Left renal pelvis (tissue), 4 donors: ENCODE results near the gene SHROOM3. TPM values are rescaled to one million over a fixed set of nuclear protein-coding genes. Genes with fewer than 3 reads are reported as not detected.

Experiments used
- DNase-seq, 4 donors: peaks; one replicate each; pipeline ENCODE4 v3.0.0-alpha.2; 2013; ENCODE audit warnings: low read depth in 4 of 4, low spot score in 3 of 4
- polyA plus RNA-seq, 4 donors: library from polyadenylated mRNA; unstranded; fragments of 120-200 nt; gene quantifications; one replicate each; pipeline ENCODE4 v1.2.1, GENCODE V29; 2013; ENCODE audit not compliant: insufficient read length in 4 of 4

The SHROOM3 gene
- polyA plus RNA-seq, 4 donors = 24.2 to 37.8 (median 34.9) TPM

DNA sequence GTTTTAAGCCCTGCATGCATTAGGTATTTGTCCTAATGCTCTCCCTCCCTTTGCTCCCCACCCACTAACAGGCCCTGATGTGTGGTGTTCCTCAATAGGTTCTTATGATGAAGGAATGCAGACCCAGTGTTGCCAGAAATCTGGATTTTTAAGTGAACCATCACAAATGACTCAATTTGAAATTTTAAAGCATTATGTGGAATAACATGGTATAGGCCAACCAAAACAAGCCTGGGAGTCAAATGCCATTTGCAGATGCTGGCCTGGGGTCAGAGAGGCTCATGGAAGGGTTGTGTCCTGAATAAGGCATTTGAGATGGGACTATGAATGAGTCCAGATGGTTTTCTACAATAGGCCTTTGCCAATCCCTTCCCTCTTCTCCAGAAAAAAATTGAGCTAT is 179.6 kb downstream of the SHROOM3 start:
- no peak for DNase-seq

DNA sequence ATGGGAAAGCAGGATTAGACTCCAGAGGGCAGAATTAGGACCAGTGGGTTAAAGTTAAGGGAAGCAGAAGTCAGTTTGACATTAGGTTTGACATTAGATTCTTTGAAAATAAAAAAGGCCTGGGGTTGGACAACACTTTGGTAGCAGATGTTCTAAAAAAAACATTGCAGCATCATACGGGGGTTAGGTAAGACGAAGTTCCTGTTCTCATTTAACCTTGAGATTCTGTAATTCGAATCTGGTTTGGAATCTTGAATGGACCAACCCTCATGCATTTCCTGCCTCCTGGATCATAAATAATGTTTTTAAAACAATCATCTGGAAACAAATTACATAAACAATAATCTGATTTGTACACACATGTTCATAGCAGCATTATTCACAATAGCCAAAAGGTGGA is 181.0 kb downstream of the SHROOM3 start:
- no peak for DNase-seq

DNA sequence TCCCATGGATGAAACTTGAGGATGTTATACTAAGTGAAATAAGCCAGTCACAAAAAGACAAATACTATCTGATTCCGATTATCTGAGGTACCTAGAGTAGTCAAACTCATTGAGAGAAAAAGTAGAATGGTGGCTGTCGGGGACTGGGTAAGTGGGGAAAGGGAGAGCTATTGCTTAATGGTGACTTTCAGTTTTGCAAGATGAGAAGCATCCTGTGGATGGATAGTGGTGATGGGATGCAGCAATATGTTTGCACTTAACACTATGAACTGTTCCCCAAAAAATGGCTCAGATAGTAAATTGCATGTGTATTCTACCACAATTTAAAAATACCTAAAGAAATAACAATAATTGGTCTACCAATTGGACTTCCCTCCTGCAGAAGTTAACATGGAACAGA is 181.5 kb downstream of the SHROOM3 start:
- DNase-seq = no peak

DNA sequence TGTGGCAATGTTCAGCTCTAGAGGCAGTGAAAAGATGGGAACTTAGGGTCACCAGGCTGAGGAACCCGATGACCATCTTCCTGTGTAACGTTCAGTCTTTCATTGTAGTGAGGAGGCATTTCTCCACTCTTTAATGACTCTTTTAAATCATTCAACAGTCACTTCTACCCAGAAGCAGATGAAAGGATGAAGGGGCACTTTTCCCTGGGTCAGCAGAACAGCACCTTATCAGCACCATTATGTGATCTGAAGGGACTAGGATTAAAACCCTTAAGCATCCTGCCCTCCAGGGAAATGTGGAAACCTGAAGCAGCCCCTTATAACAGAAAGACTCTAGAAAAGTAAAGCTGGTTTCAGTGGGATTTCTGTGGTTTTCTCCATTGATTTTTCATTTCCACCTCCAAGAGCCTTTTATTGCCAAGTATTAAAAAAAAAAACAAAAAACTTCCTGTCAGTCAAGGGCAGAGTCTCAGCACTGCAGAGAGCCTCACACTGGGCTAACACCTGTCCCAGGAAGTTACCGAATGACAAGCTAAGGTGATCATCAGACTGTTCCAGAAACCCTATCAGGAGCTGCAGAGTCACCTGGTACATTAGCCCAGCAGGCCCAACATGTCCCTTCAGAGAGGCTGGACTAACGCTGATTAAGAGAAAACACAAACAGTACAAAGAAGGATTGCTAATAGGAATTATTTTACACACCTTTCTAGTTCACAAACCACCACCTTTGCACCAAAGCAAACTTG is 185.9 kb downstream of the SHROOM3 start:
- no peak for DNase-seq

DNA sequence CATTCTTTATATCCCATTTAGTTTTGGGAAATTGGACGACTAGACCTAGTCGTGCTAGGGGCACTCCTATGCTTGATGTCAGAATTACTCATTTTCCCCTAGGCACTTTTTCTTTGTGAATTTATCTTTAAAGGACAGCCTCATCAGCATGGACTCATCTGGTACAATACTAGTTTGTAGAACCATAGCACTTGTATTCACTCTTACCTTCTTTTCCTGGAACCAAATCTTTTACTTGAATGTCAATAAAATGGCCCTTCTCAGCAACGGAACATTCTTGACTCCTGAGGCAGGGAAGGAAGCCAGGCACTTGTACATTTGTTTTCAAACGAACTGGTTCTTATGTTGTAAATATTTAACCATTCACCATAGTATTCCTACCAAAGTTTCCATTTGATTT is 187.1 kb downstream of the SHROOM3 start:
- no peak for DNase-seq

DNA sequence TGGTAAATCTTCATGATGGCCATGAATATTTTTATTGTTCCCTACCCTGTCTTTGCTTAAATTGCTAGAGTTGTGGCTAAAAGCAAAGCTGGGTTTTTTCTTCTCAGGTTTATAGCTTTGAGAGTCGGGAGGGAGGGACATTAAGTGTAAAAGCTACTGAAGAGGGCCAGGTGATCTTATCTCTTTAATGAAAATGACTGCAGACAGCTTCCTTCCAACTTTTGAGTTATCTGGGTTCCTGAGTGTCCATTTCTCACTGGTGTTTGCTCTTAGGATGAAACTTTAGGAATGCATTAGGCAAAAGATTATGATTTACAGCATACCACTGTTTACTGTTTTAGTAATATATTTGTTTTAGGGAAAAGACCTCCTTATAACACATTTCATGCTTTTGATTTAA is 187.7 kb downstream of the SHROOM3 start:
- no peak for DNase-seq

DNA sequence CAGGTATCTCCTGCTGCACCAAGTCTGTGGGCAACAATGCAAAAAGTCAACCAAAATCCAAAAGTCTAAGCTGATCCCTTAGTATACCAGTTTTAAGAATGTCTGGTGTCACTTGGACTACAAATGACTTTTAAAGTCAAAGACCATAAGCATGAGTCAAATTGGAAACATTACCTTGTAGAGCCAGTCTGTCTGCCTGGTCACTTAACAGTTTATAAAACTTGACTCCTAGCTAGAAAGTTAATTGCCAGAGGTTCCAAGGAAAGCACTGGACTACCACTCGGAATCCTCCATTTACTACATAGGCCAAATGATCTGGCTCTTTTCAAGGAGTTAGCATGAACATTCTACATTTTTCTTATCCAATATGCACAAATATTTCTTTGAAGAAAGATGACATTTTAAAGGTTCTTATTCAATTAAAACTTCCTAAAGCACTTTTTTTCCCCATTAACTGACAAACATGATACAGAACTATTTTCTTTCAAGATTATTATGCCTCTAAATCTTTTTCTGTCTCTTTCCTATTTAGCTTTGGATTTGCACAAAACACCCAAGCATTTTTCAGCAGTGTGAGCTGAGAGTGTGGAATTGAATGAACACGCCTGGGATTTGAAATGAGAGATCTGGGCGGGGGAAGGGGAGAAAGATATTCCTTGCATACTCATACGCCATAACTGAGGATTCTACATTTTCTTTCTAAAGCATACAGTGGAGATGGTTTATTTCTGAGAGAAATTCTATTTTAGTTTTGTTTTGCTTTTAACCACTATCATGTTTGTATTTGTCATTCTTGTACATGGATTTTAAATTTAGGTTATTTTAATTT is 188.4 kb downstream of the SHROOM3 start:
- DNase-seq = no peak

DNA sequence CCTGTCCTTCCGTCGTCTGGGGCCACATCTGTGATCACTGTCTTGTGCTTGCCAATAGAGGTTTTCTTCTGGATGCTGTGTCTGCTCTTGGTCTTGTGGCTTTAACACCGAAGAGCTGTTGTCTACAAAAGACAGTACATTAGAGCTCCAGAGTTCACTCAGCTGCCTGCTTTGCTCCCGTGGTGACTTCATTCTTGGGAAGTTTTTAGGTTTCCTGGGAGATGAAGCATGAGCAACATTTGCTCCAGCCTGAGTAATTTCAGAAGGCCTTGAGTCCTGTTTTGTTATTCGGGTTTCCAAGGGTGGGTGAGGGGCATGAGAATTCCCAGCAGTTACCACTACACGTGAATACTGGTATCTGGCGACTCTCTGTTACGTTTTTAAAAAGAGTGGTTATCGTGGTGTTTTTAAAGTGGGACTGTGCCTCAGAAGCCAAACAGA is 189.2 kb downstream of the SHROOM3 start:
- peak in 2 of 4 donors; percentile 76 to 79 for DNase-seq

DNA sequence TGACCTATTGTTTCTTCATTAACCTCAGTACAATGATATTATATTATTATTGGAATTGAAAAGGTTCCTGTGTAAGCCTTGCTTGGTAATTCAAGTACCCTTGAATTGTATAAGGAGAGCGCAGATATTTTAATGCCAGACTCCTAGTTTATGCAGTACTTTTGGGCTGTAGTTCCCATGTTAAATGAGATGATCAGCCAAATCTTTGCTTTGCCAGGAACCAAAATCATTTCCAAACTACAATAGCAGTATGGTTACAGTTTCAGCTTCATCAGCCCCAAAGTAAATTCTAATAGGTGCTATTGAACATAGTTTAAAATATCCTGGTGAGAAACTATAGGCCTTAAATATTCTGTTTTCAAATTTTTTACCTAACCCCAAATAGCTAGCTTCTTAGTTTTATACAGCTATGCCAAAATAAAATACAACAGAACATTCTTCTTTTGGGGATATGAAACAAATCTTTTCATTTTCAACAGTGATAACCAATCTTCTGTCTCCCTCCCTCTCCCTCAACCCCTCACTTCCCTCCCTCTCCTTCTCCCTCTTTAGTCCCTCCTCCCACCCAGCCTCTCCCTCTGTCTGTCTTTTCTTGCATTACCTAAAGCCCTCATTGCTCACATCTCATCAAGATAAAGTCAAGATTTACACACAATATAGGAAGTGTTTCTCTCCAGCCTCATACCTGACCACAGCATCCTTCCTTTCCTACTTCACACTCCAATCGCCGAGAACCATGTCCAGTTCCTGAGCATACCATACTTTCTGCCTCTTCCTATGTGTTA is 190.1 kb downstream of the SHROOM3 start:
- no peak for DNase-seq

DNA sequence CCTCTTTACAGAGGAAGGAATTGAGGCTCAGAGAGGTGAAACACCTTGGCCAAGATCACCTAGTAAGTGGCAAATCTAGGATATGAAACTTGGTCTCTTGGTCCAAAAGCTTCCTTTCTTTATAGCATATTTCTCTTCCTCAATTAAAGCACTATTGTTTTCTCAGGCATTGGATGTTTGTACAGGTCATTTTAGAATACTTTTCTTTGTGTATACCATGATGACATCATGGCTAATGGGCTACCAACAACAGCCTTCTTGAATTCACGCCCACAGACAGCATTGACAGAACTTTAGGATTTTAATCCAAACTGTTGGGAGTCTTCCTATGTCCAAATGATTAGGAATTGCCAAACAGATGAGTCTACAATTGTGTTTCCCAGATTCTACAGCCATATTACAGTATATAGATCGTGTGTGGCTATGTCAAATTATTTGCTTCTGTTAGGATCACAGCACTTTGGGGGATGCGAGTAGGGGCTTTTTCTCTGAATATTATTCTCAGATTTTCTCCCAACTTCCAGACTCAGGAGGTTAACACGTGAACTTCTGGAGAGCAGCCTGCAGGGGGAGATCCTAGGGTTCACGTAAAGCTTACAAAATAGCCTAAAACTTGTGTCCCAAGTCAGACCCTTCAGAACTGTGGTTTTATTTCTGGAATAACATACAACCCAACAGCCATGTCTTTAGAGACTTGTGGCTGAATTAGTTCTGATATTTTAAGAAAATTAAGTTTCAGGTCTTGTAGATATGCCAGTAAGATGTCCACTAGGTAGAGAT is 191.8 kb downstream of the SHROOM3 start:
- no peak for DNase-seq

DNA sequence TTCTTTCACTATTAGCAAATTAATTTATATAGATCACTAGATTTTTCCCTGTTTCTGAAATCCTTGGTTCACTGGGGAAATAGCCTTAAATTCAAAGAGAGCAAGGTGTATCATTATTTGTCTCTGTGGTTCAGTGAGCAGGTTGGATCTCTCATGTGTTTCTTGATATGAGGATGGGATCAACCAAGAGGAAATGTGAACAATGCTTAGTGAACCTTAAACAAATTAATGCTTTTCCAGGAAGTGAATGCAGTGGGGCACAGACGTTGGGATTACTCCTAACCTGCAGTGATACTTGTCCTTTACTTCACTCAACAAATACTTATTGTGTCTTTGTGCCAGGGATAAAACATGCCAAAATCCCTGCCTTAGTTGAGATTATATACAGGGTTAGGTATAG is 193.2 kb downstream of the SHROOM3 start:
- no peak for DNase-seq

DNA sequence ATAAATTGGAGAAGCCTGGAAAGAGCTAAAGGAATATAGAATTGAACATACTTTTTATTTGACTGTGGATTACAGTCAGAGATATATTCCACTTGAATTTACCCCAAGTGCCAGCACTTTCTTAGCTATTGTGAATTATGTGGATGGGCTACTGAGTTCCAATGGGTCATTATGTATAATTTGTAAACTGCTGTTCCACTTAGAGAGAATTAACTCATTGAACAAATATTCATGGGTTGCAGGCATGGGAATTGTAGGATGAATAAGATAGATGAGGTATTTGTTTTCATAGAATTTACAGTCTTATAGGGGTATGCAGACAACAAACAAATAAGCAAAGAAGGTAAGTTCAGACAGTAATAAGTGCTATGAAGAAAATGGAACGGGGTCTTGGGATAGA is 195.7 kb downstream of the SHROOM3 start:
- DNase-seq = no peak

DNA sequence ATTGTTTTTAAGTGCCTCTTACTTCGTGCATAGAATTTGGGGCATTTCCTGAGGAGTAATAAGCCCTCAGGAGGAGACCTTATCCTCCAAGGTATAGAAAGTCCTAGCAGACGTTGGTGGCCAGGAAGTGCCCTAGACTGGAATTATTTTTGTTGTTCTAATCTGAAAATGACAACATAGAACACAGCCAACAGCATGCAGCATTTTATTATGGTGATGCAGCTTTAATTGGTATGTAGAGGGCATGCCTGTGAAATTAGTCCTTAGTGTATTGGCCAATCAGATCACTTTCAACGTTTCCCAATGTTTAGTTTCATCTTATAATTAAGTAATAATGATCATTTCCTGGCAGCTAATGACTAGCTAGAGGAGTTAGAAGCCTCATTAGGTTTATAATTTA is 199.2 kb downstream of the SHROOM3 start:
- no peak for DNase-seq

DNA sequence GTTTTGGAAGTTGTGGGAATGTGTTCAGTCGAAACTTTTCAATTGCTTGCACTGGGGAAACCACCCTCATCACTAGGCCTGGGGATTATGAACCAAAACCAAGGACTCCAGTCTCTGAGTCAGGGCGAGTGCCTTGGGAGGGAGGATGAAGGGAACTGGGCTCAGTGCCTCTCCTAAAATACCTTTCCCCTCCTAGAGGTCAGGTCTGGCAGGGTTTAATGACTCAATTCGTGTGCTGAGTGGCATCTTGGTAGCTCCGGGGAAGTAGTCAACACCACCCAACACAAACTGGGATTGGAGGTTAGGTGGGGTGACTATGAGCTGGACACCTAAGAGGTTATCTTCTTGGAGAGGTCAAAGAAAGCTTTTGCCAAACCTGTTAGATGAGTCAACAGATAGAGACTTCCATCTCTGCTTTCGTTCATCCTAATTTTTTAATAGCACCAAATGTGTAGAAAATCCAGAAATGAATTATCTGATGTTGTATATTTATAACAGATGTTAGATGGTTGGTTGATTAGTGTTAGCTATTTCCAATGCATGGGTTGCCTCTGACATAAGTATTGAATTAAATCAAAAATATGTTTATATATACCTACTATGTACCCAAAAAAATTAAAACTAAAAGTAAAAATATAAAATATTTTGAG is 202.8 kb downstream of the SHROOM3 start:
- DNase-seq = no peak

DNA sequence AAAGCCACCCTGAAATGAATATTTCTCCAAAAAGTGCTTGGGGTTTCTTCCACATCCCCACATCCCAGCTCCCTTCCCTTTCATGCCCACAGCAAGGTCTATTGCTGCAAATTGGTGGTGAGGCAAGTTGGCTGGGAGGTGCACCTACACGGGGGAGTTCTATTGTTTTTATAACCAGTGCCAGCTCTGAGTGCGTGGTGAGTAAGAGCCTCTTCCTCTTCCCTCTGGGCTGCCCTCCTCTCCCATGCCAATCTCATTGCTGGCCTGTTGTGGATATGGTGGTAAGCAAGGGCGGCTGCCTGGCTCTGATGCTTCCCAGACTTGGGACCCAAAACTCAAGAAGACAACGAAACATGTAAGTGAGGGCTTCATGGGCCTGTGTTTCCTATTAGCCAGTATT is 204.3 kb downstream of the SHROOM3 start:
- no peak for DNase-seq

DNA sequence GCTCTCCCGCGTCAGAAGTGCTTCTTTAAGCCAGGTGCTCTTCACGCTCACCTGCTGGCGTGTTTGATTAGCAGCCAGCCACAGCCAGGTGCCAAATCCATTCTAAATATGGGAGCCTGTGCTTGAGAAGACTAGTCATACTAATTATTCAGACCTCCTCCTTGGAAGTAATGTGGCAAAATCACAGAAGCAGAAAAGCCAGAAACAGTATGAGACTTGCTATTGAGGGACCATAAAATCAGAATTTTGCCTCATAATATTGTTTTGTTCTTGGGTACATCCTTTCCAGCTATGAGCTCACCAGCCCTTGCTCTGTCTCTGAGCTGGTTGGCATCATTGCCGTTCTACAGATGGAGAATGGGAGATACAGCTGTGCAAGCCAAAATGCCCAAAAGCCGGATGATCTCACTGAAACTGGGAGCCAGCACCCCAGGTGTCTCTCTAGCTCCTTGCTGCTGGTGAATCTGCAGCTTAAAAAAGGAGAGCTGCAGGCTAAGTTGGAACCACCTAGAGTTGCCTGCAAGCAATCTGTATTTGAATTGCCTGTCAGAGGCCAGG is 205.4 kb downstream of the SHROOM3 start:
- no peak for DNase-seq

DNA sequence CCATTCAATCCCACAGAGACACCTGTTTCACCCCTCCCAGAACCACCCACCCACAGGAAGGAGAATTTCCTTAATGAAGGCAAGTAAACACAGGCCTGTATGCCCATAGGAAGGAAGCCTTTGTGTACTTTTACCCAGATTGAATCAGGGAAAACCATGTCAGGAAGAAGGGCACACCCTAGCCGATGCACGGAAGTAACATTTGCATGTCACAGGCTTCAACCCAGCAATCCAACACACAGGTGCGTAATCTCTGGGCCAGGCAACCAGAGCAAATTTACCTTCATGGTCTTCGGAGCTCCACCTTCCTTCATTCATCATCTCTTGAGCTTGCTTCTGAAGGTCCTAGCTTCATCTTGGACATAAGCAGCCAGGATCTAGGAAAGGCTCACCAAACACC is 206.3 kb downstream of the SHROOM3 start:
- no peak for DNase-seq

DNA sequence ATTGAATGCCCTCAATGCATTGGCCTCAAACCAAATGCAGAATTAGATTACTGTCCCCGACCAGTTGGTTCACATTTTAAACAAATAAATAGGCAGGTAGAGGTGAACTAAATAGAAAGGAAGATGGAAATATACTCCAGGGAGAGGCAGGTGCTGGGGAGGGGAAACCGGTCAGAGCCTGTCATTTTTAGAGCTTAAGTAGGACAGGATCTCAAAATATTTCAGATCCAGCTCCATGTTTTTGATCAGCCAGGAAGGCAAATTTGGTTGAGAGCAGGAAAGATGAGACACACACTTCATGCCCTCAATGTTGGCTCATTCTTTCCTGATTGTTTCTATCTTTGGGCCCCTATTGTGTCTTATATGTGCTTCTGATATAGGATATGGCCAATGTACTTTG is 206.7 kb downstream of the SHROOM3 start:
- DNase-seq = no peak

DNA sequence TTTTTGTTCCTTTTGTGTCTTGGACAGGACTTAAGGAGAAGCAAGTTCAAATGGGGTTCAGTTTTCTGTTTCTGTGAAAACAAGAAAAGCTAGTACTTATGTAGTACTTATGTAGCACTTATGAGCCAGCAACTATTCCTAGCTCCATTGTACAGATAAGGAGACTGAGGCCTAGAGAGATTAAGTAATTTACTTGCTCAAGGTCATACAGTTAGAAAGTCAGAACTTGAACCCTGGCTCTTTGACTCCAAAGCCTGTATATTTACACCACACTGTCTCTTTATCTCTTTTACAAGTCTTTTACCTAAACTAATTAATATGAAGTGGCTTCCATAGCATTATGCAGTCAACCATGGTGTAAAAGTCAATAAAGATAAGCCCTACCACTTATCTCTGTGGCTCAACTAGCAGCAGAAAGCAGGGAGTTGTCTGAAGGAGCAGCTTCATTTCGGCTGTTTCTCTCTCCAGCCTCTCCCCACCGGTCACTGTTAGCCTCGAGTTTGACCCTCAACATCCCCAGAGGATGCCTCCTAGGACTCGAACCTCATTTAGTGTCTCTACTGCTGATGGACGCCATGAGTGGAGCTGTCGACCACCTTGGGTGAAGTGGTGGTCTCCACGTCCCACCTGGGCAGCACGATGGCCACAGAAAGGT is 209.9 kb downstream of the SHROOM3 start:
- no peak for DNase-seq
